HG02943 (cell line): ENCODE data around the gene SLC12A7.
"Not testable (repeated sequence)": the region's sequence is repeated elsewhere in the genome, so short reads cannot be mapped to it uniquely, and the experiment has no call there.

ENCODE experiments used
- ATAC-seq: cut with Tn5 transposase; IDR thresholded peaks from one replicate; pipeline ENCODE4 v1.9.1; 2021; ENCODE audit warnings: mild to moderate bottlenecking, low read depth, moderate library complexity; ENCODE audit not compliant: unreplicated experiment

Gene SLC12A7

DNA sequence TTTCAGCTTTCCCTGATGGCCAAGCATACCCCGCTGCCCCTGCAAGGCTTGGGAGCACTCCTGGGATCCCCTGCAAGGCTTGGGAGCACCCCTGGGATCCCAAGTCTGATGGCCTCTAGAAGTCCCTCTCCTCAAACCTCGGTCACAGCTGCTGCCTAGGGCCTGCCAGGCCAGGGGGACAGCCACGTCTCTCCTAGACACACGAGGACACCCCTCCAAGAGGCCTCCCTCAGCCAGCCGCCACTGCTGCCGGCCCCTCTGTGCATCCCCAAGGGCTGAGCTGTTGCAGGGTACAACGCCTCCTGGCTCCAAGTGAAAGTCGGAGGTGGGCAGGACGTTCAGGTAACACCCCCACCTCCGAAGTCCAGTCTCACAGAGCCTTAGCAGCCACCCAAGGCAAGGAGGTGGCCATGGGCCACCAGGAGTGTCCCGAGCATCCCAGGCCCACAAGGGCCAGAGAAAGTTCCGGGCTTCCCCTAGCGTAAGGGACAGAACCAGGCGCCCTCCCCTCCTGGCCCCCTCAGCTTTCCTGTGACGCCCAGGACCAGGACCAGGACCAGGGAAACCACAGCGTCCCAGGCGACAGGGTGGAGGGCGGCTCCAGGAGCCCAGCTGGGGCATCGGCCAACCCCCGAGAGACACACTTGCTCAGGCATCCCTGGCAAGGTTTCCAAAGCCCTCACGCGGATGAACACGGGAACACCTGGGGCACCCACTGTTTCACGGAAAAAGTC, 17.3 kb upstream of the SLC12A7 start:
- ATAC-seq, result no peak

DNA sequence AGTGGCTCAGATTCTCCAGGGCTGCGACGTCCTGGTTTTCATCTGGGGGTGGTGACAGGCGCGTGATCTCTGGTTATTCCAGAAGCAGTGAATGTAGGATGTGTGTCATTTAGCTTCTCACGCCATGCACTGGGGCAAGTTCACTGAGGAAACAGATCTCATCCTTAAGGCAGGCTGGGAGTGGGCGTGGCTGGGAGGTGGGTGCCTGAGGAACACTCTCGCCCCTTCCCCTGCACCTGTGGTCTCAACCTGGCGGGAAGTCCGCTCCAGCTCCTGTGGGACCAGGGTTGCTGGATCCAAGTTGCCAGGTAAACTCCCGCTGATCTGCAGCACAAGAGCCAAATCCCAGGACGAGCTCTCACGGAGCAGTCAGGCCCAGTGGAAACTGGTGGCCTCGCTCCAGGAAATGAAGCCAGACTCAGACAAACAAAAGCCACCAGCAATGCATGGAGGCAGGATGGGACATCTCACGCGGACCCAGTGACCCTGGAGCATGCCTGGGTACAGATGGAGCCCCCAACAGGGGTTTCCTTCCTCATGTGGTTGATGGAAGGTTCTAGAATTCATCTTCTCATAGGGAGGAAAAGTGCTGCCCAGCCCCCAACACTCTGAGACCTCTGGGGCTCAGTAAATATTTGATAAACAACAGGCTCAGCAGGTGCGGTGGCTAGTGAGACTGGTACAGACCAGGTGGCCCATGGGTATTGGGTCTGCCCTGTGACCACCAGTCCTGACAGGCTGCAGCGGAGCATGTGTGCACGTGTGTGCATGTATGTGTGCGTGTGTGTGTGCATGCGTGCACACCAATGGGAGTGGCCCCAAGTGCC, 16.3 kb upstream of the SLC12A7 start:
- ATAC-seq, result no peak

DNA sequence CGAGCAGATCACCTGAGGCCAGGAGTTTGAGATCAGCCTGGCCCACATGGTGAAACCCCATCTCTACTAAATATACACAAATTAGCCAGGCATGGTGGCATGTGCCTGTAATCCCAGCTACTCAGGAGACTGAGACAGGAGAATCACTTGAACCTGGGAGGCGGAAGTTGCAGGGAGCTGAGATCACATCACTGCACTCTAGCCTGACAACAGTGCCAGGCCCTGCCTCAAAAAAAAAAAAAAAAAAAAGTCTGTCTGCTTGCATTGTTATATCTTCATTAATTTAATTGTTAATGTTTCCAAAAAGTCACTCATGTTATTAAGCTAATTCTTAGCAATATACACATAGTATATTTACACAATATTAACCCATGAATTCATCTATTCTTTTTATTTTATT, 13.8 kb upstream of the SLC12A7 start:
- ATAC-seq, result not testable (repeated sequence)

DNA sequence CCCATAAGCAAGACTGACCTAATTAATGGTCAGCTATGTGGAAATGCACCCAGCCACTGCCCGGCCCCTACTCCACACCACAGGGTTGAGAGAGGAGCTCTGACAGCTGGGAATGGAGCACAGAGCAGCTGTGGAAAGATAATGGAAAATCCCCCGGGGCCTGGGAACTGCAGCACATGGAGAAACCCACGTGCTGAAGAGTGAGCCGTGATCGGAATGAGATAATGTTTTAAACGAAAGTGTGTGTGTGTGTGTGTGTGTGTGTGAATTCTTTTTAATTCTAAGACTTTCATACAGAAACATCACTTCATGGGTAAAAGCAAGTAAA, 13.1 kb upstream of the SLC12A7 start:
- ATAC-seq, result no peak

DNA sequence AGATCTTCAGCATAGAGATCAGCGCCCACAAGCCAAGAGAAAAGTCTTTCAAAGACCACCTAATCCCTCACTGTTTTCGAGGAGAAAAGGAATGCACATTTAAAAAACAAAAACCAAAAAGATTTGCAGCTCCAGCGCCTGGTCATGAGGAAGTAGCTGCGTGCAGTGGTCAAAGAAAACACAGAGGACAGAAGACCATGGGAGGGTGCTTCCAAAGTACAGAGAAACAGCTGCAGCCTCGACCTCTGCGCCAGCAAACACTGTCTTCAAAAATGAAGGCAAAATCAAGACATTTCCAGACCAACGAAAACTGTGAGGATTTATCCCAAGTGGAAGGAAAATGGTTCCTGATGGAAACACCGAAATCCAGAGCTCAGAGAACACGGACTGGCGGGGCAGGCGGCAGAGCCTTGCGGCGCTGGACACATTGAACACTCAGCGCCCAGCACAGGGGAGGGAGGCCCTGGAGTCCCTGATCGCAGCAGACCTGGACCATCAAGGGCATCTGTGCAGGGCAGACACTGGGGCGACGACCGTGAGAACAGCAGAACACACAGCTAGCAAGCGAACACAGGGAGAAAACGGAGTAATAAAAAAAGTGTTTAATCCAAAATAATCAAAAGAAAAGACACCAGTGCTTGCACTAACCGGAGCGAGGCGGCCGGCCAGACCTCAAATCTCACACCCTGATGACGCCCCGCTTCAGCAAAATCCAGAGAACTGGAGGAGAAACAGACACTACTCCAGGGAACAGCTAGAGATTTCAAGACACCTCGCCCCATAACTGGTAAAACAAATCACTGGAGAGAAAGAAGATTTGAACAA, 12.6 kb upstream of the SLC12A7 start:
- ATAC-seq, result no peak

DNA sequence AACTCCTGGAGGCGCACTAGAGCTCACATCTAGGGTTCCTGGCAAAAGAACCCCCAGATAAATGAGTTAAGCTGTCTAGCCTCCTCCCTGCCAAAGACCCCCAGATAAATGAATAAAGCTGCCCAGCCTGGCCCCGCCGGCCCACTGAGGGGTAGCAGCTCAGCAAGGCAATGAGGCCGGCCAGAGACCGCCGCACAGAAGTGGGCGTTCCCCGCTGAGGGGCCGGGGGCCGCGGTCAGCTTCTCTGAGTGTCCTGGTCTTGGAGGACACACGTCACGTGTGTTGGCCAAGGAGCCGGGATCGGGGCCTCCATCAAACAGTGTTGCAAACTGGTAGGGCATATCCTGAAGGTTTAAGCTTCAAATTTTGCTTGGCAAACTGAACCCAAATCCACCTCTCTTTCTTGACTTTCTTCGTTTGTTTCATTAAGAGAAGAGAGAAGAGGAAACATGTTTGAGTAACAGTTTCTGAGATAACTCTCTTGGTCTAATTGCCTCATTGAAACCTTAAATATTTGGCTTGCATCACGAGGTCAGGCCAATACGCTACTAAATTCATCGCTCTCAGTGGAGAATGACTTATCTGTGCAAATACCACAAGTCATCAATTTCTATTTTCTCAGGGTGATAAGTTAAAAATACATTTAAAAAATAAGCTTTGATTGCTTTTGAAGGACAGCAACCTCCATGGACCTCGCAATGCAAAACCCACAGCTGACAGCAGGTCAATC, 11.7 kb upstream of the SLC12A7 start:
- no peak for ATAC-seq

DNA sequence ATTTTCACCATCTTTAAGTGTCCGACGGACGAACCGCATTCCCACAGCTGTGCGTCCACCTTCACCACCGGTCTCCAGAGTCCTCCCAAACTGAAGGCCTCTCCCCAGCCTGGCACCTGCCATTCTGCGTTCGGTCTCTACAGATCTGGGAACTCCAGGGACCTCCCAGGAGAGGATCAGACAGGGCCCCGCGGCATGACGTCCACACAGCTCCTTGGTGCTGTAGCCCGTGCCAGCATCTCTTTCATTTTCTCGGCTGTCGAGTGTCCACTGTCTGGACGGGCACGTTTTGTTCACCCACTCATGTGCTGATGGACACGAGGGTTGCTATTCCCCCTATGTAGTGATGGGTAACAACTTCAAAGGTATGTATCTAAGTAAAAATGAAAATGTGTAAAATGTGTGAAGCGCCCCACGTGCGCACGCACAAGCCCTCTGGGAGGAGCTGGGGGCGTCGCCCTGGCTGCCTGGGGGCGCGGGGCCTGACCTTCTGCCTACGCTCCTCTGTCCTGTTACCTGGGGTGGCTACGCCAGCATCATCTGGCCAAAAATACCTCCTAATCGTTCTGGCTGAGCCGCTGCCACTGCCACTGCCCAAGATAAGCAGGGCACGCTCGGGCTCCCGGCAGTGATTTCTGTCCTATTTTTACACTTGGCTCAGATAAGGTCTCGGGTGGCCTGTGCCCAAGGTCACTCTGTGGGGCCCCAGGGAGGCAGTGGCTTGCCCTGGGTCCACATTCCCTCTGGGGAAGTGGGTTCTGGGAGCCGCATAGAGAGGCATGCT, 10.8 kb upstream of the SLC12A7 start:
- no peak for ATAC-seq

DNA sequence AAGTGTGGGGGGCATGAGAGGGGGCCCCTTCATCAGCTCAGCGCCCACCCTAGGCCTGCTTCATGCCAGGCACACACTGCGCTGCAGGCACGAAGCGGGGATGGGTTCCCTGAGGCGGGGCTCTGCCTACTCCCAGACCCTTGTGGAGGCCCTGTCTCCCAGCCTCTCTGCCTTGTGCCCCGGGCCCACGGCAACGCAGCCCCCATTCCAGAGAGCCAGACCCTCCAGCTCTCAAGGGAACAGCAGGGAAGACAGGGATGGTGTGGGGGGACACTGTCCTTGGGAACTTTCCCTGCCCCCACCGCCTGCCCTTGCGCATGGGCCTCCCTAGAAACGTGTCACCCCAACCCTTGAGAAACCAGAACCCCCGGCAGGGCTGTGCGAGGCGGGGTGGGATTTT, 10.0 kb upstream of the SLC12A7 start:
- no peak for ATAC-seq

DNA sequence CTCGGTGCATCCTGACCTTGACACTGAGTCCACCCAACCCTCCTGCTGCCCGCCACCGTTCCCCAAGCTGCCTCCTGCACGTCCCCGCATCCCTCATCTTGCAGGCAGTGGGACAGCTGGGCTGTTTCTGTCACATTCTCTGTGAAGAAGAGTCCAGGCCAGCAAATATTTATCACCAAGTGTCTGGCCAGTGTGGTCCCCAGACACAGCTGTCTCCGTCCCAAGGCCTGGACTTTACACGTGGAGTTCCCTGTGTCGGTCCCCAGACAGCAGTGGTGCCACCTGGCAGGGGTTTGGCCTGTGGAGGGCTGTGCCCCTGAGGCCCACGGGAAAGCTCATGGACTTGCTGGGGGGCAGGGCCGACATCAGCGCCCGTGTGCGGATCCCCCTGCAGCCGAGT, 9.2 kb upstream of the SLC12A7 start:
- no peak for ATAC-seq

DNA sequence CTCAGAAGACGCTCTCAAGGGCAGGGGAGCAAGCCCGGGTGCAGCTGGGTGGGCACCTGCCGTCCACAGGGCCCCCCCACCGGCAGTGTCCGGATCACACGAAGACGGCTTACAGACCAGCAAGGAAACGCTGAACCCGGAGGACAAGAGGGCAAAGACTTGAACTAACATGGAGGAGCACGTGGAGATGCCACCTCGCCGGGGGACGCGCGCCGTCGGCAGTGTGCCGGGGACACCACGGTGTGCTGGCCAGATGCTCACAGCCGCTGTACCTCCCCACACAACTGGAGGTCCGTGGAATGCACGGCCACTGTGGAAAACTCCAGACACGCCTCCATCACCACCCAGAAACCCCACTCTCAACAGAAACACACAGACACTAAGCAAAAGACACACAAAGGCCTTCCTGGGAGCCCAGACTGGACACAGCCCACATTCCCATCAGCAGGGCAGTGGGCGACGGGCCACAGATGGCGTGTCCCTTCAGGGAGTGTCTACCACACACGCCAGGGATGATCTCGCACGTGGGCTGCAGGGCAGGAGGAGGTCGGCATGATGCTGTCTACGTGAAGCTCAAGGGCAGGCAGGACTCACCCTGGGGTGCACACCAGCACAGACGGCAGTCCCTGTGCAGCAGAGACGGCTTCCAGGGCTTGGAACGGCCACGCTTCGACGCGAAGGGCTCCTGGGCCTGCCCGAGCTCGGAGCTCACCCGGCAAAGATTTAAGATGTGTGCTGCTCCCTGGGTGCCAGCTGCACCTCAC, 8.6 kb upstream of the SLC12A7 start:
- no peak for ATAC-seq

DNA sequence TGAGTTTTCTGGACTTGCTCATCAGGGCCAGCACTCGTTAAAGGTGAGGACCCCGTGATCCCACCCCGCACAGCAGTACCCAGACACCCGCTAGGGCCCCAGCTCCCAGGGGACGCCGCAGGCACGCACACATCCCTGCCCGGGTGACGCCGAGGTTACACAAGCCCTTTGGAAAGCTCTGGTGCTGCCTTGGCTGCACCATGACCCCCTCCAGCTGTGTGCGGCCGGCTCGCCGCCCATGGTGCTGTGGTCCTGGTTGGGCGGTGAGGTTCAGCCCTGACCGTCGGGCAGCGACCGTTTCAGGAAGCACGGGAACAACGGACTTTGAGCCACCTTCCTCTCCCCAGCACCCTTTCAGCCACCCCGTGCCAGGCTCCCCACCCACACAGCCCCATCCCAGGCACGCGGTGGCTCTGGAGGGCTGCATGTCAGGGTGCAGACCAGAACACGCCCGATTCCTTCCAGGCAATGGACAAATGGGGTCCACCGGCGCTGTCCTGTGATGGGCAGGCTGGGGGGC, 7.5 kb upstream of the SLC12A7 start:
- ATAC-seq, result no peak

DNA sequence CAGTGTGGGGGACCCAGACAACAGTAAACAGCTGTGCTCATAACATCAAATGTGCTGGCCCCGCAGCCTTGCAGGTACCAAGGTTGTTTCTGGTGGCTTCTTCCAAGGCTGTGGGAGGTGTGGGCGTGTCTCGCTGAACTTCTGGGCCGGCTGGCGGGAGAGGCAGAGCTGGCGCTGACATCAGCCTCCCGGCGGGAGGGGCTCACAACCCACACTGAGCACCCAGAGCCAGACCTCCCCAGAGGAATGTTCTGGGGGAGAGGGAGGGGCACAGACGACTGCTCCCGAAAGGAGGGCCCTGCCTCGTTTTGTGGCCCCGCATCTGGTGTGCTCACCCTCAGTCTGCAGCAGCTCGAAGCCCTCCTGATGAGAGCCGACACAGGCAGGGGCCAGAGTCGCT, 6.9 kb upstream of the SLC12A7 start:
- ATAC-seq, result no peak

DNA sequence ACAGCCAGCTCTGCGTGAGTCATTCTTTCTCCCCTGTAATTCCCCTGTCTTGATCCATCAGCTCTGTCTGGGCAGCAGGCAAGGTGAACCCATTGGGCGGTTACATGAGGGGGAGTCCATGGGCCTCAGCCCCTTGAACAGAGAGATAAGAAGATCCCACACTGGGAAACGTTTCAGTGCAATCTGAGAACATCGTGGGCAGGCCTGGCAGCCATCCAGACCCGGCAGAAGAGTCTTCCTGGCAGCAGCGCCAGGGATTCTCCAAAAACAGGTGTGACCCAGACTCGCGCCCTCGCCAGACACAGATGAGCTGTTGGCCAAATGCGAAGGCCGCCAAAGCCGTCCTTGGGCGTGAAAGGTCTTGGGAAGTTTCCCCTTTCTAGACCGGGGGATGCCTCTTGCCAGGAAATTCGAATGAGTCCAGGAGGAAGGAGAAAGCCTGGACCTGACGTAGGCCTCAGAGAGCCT, 6.4 kb upstream of the SLC12A7 start:
- ATAC-seq, result no peak

DNA sequence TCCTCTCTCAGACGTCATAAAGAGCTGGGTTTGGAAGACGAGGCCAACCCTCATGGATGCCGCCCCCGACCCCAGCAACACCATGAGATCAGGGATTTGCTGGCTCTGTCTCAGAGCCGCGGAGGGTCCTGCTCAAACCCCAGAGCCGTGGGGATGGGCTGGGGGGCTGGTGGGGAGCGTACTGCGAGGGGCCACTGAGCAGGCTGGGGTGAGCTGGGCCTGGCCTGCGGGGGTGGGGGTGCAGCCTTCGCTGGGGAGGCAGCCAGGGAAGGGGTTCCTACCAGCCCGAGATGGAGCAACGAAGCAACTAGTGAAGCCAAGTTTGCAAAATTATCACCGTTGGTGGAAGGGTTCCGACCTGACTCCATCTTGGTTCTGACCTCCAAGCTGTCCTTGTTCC, 5.1 kb upstream of the SLC12A7 start:
- ATAC-seq, result no peak

DNA sequence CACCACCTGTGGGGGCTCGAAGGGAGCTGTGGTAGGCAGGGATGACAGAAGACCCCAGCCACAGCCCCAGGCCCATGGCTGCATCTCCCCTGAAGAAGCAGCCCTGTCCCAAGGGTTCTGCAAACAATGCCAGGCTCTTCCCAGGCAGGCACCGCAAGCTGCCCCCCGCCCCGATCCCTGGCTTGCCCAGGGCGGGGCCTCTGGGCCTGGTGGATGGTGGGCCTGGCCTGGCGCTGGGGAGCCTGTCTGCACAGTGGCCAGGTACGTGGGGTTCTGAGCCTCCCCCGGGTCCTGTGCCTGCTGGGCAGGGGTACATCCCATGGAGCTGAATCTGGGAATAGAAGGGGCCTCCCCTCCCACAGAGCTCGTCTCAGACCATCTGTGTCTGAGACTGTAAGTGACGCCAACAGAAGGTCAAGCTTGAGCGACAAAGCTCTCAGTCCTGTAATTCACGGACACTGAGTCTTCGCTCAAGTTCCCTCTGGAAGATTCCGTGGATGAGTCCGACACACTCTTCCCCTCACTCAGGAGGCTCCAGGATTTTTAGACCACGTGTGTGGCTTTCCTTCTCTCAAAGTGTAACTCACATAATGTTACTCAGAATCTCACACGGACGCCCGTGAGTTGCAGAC, 4.4 kb upstream of the SLC12A7 start:
- ATAC-seq, result no peak

DNA sequence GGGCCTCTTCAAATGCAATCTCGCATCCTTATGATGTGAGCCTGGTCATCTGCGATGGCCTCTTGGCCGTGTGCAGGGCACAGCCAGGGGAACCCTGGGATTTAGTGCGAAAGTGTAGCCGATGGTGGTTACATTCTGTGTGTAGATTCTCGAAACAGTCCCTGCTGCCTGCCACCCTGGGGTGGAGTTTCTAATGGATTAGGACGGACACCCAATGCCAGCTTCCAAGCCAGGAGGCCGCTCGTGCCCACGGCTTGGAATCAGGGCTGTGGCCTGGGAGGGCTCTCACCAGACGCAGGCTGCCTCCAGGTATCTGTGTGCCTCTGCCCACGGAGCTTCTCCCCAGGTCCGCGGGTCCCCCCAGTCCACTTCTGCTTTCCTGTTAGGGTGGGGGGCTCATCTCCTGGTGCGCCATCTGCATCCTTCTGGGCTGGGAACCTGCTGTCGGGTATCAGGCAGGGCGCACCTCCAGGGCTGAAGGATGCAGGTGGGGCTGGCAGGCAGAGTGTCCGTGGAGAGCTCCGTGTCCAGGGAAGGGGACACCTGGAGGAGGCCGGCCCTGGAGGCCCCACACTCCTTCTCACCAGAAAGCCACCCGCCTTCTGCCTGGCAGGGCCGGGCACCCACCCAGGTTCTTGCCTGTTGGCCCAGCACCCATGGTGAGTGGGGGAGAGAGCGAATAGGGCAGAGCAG, 3.4 kb upstream of the SLC12A7 start:
- no peak for ATAC-seq

DNA sequence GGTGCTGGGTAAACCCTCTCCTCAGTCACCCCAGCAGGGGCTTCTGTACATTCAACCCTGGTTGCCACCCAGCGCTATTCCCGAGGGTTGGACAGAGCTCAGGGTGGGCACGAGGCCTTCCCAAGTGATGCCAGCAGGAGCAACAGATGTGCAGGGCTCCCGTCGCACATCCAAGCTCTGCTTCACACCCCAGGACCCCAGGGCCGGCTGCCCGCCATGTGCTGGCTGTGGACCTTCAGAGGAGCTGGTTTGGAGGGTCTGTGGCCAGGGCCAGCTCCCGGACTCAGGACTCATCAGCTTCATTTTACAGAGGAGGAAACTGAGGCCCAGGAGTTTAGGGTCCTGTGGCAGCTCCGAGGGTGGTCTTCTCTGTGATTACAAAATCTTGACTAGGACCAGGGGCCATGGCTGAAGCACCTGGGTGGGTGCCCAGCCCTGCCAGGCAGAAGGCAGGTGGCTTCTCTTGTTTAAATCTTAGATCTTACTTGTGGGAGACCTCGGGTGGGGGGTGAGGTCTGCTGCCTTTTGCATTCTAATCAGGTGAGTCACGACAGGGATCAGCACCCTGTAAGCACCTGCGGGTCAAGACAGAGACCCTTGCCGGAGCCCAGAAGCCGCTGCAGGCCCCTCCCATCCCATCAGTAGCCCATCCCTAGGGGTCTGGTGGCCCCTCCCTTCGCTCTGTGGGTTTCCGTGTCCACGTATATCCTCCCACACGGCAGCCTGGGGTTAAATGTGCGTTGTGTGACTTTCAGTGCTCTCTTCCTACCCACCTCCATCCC, 2.1 kb upstream of the SLC12A7 start:
- ATAC-seq, result no peak
